Endodermal cell (in vitro differentiated cells): Measurements from ENCODE around the gene CASP10. TPM values are rescaled to one million over a fixed set of nuclear protein-coding genes. Genes with fewer than 3 reads are reported as not detected.

Source experiments
- DNase-seq: peaks from one replicate; pipeline ENCODE4 v3.0.0-alpha.2; 2017
- H3K27ac ChIP-seq: 2 replicates; pipeline ENCODE4 v1.5.1; 2013; ENCODE audit warnings: mild to moderate bottlenecking, low read depth, low read length, moderate library complexity
- H3K27me3 ChIP-seq: 2 replicates; pipeline ENCODE4 v1.6.1; 2013; ENCODE audit warnings: mild to moderate bottlenecking, low read length, moderate library complexity; ENCODE audit not compliant: insufficient read depth, control insufficient read depth, poor library complexity, severe bottlenecking
- H3K36me3 ChIP-seq: 2 replicates; pipeline ENCODE4 v1.7.0; 2013; ENCODE audit warnings: mild to moderate bottlenecking, low read length, moderate library complexity; ENCODE audit not compliant: control insufficient read depth, insufficient read depth
- H3K4me1 ChIP-seq: one replicate; pipeline ENCODE4 v1.7.0; 2013; ENCODE audit warnings: low read length; ENCODE audit not compliant: control insufficient read depth, insufficient read depth
- H3K4me3 ChIP-seq: 2 replicates; pipeline ENCODE4 v1.5.1; 2013; ENCODE audit warnings: mild to moderate bottlenecking, low read length, moderate library complexity
- H3K9ac ChIP-seq: 2 replicates; pipeline ENCODE4 v1.6.1; 2013; ENCODE audit warnings: mild to moderate bottlenecking, low read length, moderate library complexity; ENCODE audit not compliant: poor library complexity, severe bottlenecking; ENCODE audit errors: extremely low read depth
- H3K9me3 ChIP-seq: 2 replicates; pipeline ENCODE4 v1.6.1; 2013; ENCODE audit warnings: mild to moderate bottlenecking, low read length, moderate library complexity; ENCODE audit not compliant: control insufficient read depth
- H3K27ac Mint-ChIP-seq: 2 replicates; pipeline ENCODE4 v1.8.0; 2020; ENCODE audit warnings: mixed read lengths
- H3K27me3 Mint-ChIP-seq: 2 replicates; pipeline ENCODE4 v1.8.0; 2021; ENCODE audit warnings: mild to moderate bottlenecking, mixed read lengths; ENCODE audit not compliant: insufficient read depth
- H3K36me3 Mint-ChIP-seq: 2 replicates; pipeline ENCODE4 v1.8.0; 2020; ENCODE audit warnings: low read depth, mixed read lengths
- H3K4me1 Mint-ChIP-seq: 2 replicates; pipeline ENCODE4 v1.8.0; 2020; ENCODE audit warnings: mixed read lengths
- H3K4me3 Mint-ChIP-seq: 2 replicates; pipeline ENCODE4 v1.8.0; 2020; ENCODE audit warnings: mild to moderate bottlenecking, moderate library complexity, mixed read lengths
- H3K9me3 Mint-ChIP-seq: 2 replicates; pipeline ENCODE4 v1.8.0; 2020; ENCODE audit warnings: mild to moderate bottlenecking, mixed read lengths
- WGBS, 2 experiments: methylation state at CpG; one replicate each; pipeline versions ENCODE4 v1.1.5 to v1.1.7; 2013; ENCODE audit warnings: missing lambda C conversion rate in 2 of 2, mixed read lengths in 1 of 2; ENCODE audit not compliant: insufficient coverage in 1 of 2, insufficient read length in 1 of 2; 5-methylcytosine and 5-hydroxymethylcytosine counted together
- total RNA-seq, 2 donors: library from RNA; stranded (reverse); fragmentation: NEBNext Ultra II Directional in 1 of 2; extraction: Animal tissue kit (Norgen Biotek cat#: 25700) in 1 of 2; gene quantifications; 2 replicates in 1 of 2; 3 replicates in 1 of 2; pipeline ENCODE4 v1.2.1, GENCODE V29; 2021
- TF ChIP-seq, protein P1 (sequence below): fragments of 200-600 bp; sonication (generic); conservative IDR thresholded peaks from 2 replicates; pipeline ENCODE4 v1.5.0; 2021; ENCODE audit warnings: antibody characterized with exemption, mild to moderate bottlenecking

The CASP10 gene
- total RNA-seq, 2 donors from 2014 or later: 6.0 to 24.5 TPM

DNA sequence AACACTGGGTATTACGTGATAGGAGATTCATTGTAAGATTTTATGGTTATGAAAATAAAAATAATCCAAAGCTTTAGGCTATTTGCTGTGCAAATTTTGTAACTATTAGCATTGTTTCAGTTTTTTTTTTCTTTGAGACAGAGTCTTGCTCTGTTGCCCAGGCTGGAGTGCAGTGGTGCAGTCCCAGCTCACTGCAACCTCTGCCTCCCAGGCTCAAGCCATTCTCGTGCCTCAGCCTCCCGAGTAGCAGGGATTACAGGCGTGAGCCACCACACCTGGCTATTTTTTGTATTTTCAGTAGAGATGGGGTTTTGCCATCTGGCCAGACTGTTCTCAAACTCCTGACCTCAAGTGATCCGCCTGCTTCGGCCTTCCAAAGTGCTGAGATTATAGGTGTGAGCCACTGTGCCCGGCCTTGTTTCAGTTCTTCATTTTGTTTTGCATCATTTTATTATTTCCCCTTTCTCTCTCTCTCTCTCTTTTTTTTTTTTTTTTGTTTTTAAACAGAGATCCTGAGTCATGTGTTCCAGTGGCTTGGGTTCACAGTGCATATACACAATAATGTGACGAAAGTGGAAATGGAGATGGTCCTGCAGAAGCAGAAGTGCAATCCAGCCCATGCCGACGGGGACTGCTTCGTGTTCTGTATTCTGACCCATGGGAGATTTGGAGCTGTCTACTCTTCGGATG is 25.8 kb downstream of the CASP10 start:
- H3K36me3 ChIP-seq: no peaks in the 10 kb centered on the region
- H3K27me3 ChIP-seq: no peaks in the 10 kb centered on the region
- no peaks in the 10 kb centered on the region for H3K9me3 Mint-ChIP-seq
- H3K9me3 ChIP-seq: no peaks in the 10 kb centered on the region
- no peaks in the 10 kb centered on the region for H3K27me3 Mint-ChIP-seq
- H3K4me3 ChIP-seq: no peak overlapping the region
- no peak overlapping the region for H3K27ac ChIP-seq
- H3K36me3 Mint-ChIP-seq: peaks cover 6% of the 10 kb centered on the region
- H3K27ac Mint-ChIP-seq: no peak overlapping the region
- TF ChIP-seq, protein P1, sequence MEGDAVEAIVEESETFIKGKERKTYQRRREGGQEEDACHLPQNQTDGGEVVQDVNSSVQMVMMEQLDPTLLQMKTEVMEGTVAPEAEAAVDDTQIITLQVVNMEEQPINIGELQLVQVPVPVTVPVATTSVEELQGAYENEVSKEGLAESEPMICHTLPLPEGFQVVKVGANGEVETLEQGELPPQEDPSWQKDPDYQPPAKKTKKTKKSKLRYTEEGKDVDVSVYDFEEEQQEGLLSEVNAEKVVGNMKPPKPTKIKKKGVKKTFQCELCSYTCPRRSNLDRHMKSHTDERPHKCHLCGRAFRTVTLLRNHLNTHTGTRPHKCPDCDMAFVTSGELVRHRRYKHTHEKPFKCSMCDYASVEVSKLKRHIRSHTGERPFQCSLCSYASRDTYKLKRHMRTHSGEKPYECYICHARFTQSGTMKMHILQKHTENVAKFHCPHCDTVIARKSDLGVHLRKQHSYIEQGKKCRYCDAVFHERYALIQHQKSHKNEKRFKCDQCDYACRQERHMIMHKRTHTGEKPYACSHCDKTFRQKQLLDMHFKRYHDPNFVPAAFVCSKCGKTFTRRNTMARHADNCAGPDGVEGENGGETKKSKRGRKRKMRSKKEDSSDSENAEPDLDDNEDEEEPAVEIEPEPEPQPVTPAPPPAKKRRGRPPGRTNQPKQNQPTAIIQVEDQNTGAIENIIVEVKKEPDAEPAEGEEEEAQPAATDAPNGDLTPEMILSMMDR: no peak
- H3K4me1 ChIP-seq: no peaks in the 10 kb centered on the region
- H3K9ac ChIP-seq: no peak overlapping the region
- 89 to 95% methylated on average over 10 to 12 of the region's 12 CpGs for WGBS, 2 experiments
- no peak overlapping the region for H3K4me3 Mint-ChIP-seq
- no peak for DNase-seq
- no peaks in the 10 kb centered on the region for H3K4me1 Mint-ChIP-seq

DNA sequence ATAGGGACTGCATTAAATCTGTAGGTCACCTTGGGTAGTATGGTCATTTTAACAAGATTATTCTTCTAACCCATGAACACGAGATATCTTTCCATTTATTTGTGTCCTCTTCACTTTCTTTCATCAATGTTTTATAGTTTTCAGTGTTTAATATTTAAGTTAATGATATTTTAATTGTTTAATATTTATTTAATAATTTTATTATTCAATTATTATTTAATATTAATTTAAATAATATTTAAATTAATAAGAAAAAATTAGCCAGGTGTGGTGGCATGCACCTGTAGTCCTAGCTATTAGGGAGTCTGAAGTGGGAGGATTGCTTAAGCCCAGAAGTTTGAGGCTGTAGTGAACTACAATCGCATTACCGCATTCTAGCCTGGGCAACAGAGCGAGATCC is 33.0 kb downstream of the CASP10 start:
- peaks cover 9% of the 10 kb centered on the region for H3K36me3 Mint-ChIP-seq
- Histone ChIP-seq H3K4me1 (no peaks in the 10 kb centered on the region), H3K9ac (no peak overlapping the region), H3K27me3 (no peaks in the 10 kb centered on the region), H3K27ac (no peak overlapping the region), H3K9me3 (no peaks in the 10 kb centered on the region), H3K36me3 (no peaks in the 10 kb centered on the region), H3K4me3 (no peak overlapping the region)
- no peak for DNase-seq
- H3K27me3 Mint-ChIP-seq: no peaks in the 10 kb centered on the region
- TF ChIP-seq, protein P1: no peak
- peaks cover 5% of the 10 kb centered on the region for H3K9me3 Mint-ChIP-seq
- 98 to 100% methylated on average over 3 to 4 of the region's 4 CpGs for WGBS, 2 experiments
- H3K27ac Mint-ChIP-seq: no peak overlapping the region
- no peak overlapping the region for H3K4me3 Mint-ChIP-seq
- H3K4me1 Mint-ChIP-seq: peaks cover 17% of the 10 kb centered on the region

- H3K27me3 ChIP-seq: no peaks in the 10 kb centered on the region
- H3K9me3 ChIP-seq: no peaks in the 10 kb centered on the region
- WGBS, 2 experiments: 96 to 100% methylated on average over 1 of the region's 1 CpG
- no peak overlapping the region for H3K9ac ChIP-seq
- Mint-ChIP-seq H3K4me3 (no peak overlapping the region), H3K27me3 (no peaks in the 10 kb centered on the region), H3K4me1 (peaks cover 22% of the 10 kb centered on the region), H3K27ac (no peak overlapping the region), H3K36me3 (peaks cover 9% of the 10 kb centered on the region), H3K9me3 (peaks cover 12% of the 10 kb centered on the region)
- H3K4me1 ChIP-seq: no peaks in the 10 kb centered on the region
- TF ChIP-seq, protein P1: no peak
- no peak for DNase-seq
- H3K4me3 ChIP-seq: no peak overlapping the region
- no peaks in the 10 kb centered on the region for H3K36me3 ChIP-seq
- H3K27ac ChIP-seq: no peak overlapping the region
Observed at GRCh38 chr2:201216918-201217317, 34.0 kb downstream of the CASP10 start.
